Sigmoid colon (tissue), 7 donors: ENCODE measurements around the gene AKR1B15. TPM values are rescaled to one million over a fixed set of nuclear protein-coding genes. Genes with fewer than 3 reads are reported as not detected.
"Not testable (repeated sequence)": the region's sequence is repeated elsewhere in the genome, so short reads cannot be mapped to it uniquely, and the experiment has no call there.

Experiments used
- DNase-seq: peaks from one replicate; pipeline ENCODE4 v3.0.0-alpha.2; 2019
- H3K27ac ChIP-seq, 4 donors: fragments of 200-600 bp; sonication (generic); one replicate each; pipeline ENCODE4 v1.5.1; 2016 to 2019; ENCODE audit warnings: mild to moderate bottlenecking in 1 of 4
- H3K27me3 ChIP-seq, 3 donors: fragments of 200-600 bp; sonication (generic); one replicate each; pipeline ENCODE4 v1.5.1; 2019; ENCODE audit warnings: mild to moderate bottlenecking in 1 of 3
- H3K36me3 ChIP-seq, 4 donors: fragments of 200-600 bp; sonication (generic); one replicate each; pipeline ENCODE4 v1.5.1; 2016 to 2019
- H3K4me1 ChIP-seq, 4 donors: fragments of 200-600 bp; sonication (generic); one replicate each; pipeline ENCODE4 v1.5.1; 2017 to 2019
- H3K4me3 ChIP-seq, 4 donors: fragments of 200-600 bp; sonication (generic); one replicate each; pipeline ENCODE4 v1.5.1; 2017 to 2019; ENCODE audit warnings: mild to moderate bottlenecking in 2 of 4, moderate library complexity in 1 of 4
- H3K9me3 ChIP-seq, 4 donors: fragments of 200-600 bp in 3 of 4; sonication (generic) in 3 of 4; one replicate each; pipeline versions ENCODE4 v1.5.1 to v1.6.1; 2013 to 2019
- EP300 ChIP-seq, 4 donors: sonication (generic); formaldehyde crosslinking; IDR thresholded peaks; one replicate each; pipeline ENCODE4 v1.6.1; 2017; ENCODE audit warnings: antibody characterized with exemption in 4 of 4
- POLR2A ChIP-seq, 2 donors: fragments of 450-650 bp; IDR thresholded peaks; one replicate each; pipeline ENCODE4 v1.6.1; 2016; ENCODE audit warnings: antibody characterized with exemption in 2 of 2, mild to moderate bottlenecking in 2 of 2, moderate library complexity in 2 of 2
- POLR2AphosphoS5 ChIP-seq, 4 donors: sonication (generic); formaldehyde crosslinking; IDR thresholded peaks; one replicate each; pipeline ENCODE4 v1.6.1; 2017; ENCODE audit warnings: antibody characterized with exemption in 4 of 4
- WGBS, 2 donors: extraction: QIAGEN DNeasy Blood & Tissue Kit; methylation state at CpG; one replicate each; pipeline ENCODE4 v1.1.7; 2013; 5-methylcytosine and 5-hydroxymethylcytosine counted together
- intact Hi-C: fragments of 100-400 bp; cut with DNase I; formaldehyde crosslinking; loops from one replicate; pipeline ENCODE4 v1.15.1; 2023
- polyA plus RNA-seq, 3 donors: library from polyadenylated mRNA; stranded (reverse); fragments of 200-250 nt; gene quantifications; one replicate each; pipeline ENCODE4 v1.2.3, GENCODE V29; 2013
- total RNA-seq, 4 donors: library from RNA; depleted of rRNA; stranded (reverse); fragments of >200 nt; gene quantifications; one replicate each; pipeline ENCODE4 v1.1.0, GENCODE V29; 2016
- TF ChIP-seq, protein P1 (sequence below), 4 experiments: fragments of 450-650 bp in 3 of 4; fragments of 200-600 bp in 1 of 4; IDR thresholded peaks; one replicate each; pipeline ENCODE4 v1.5.1; 2016 to 2019; ENCODE audit warnings: antibody characterized with exemption in 4 of 4, mild to moderate bottlenecking in 3 of 4, moderate library complexity in 2 of 4
- donor health status: healthy with polysubstance abuse.
- donor health status: Bipolar disorder and iron deficiency.
- donor health status: healthy.

AKR1B15 gene
- total and polyA plus RNA-seq, 7 donors = 0.22 TPM; not detected in 6

- WGBS, 2 donors = 90% methylated on average over 5 of the region's 5 CpGs
- Histone ChIP-seq H3K27ac (no peak overlapping the region), H3K9me3 (no peaks in the 10 kb centered on the region), H3K4me1 (no peaks in the 10 kb centered on the region), H3K27me3 (no peaks in the 10 kb centered on the region), H3K4me3 (no peak overlapping the region), H3K36me3 (no peaks in the 10 kb centered on the region)
- intact Hi-C loops = no loop called here
- DNase-seq = no peak
- TF ChIP-seq, protein P1, sequence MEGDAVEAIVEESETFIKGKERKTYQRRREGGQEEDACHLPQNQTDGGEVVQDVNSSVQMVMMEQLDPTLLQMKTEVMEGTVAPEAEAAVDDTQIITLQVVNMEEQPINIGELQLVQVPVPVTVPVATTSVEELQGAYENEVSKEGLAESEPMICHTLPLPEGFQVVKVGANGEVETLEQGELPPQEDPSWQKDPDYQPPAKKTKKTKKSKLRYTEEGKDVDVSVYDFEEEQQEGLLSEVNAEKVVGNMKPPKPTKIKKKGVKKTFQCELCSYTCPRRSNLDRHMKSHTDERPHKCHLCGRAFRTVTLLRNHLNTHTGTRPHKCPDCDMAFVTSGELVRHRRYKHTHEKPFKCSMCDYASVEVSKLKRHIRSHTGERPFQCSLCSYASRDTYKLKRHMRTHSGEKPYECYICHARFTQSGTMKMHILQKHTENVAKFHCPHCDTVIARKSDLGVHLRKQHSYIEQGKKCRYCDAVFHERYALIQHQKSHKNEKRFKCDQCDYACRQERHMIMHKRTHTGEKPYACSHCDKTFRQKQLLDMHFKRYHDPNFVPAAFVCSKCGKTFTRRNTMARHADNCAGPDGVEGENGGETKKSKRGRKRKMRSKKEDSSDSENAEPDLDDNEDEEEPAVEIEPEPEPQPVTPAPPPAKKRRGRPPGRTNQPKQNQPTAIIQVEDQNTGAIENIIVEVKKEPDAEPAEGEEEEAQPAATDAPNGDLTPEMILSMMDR (IDR thresholded peaks at IDR 0.05) = no peak
- TF ChIP-seq POLR2A (IDR thresholded peaks at IDR 0.05) (no peak), POLR2AphosphoS5 (IDR thresholded peaks at IDR 0.05) (no peak), EP300 (IDR thresholded peaks at IDR 0.05) (no peak)
Measured at GRCh38 chr7:134558370-134558769, 9.5 kb downstream of the AKR1B15 start.

- DNase-seq, H3K4me3 ChIP-seq, H3K27ac ChIP-seq, H3K4me1 ChIP-seq, H3K27me3 ChIP-seq, H3K36me3 ChIP-seq, intact Hi-C loops, H3K9me3 ChIP-seq: not testable (repeated sequence)
- 83 to 88% methylated on average over 5 of the region's 5 CpGs for whole genome bisulfite sequencing, 2 donors
Measured at GRCh38 chr7:134561616-134562015, 12.7 kb downstream of the AKR1B15 start.

- no peaks in the 10 kb centered on the region for H3K36me3 ChIP-seq
- no peaks in the 10 kb centered on the region for H3K9me3 ChIP-seq
- no peak for TF ChIP-seq POLR2AphosphoS5 (IDR thresholded peaks at IDR 0.05)
- no peak for TF ChIP-seq POLR2A (IDR thresholded peaks at IDR 0.05)
- TF ChIP-seq, protein P1 (IDR thresholded peaks at IDR 0.05) = no peak
- TF ChIP-seq EP300 (IDR thresholded peaks at IDR 0.05) = no peak
- H3K4me1 ChIP-seq = no peaks in the 10 kb centered on the region
- WGBS, 2 donors = 67 to 89% methylated on average over 6 of the region's 6 CpGs
- no peak overlapping the region for H3K4me3 ChIP-seq
- no peaks in the 10 kb centered on the region for H3K27me3 ChIP-seq
- DNase-seq = no peak
- intact Hi-C loops = no loop called here
- H3K27ac ChIP-seq = no peak overlapping the region
Measured at GRCh38 chr7:134562136-134562535, 13.2 kb downstream of the AKR1B15 start.

GRCh38 chr7:134563398-134563749 is 14.5 kb downstream of the AKR1B15 start:
- H3K27me3 ChIP-seq, intact Hi-C loops, H3K27ac ChIP-seq: not testable (repeated sequence)

GRCh38 chr7:134565643-134566136 is 16.8 kb downstream of the AKR1B15 start:
- Histone ChIP-seq H3K36me3 (no peaks in the 10 kb centered on the region), H3K27me3 (no peaks in the 10 kb centered on the region), H3K9me3 (no peaks in the 10 kb centered on the region), H3K4me3 (no peak overlapping the region), H3K27ac (peak overlapping the region in 1 of 4 donors; percentile 27), H3K4me1 (no peaks in the 10 kb centered on the region)
- 67 to 69% methylated on average over 2 of the region's 2 CpGs for WGBS, 2 donors
- DNase-seq = no peak
- no peak for TF ChIP-seq POLR2A (IDR thresholded peaks at IDR 0.05)
- no peak for TF ChIP-seq POLR2AphosphoS5 (IDR thresholded peaks at IDR 0.05)
- TF ChIP-seq, protein P1 (IDR thresholded peaks at IDR 0.05) = no peak
- TF ChIP-seq EP300 (IDR thresholded peaks at IDR 0.05) = no peak
- intact Hi-C loops = no loop called here

More at GRCh38 chr7:134563398-134563749, 14.5 kb downstream of the AKR1B15 start:
- H3K36me3 ChIP-seq, H3K4me3 ChIP-seq, H3K9me3 ChIP-seq, DNase-seq, H3K4me1 ChIP-seq: not testable (repeated sequence)
- WGBS, 2 donors = 76 to 88% methylated on average over 2 of the region's 2 CpGs

GRCh38 chr7:134567368-134567767 is 18.5 kb downstream of the AKR1B15 start:
- H3K4me3 ChIP-seq = no peak overlapping the region
- intact Hi-C loops = no loop called here
- H3K27ac ChIP-seq = no peak overlapping the region
- no peaks in the 10 kb centered on the region for H3K36me3 ChIP-seq
- no peak for DNase-seq
- H3K4me1 ChIP-seq = no peaks in the 10 kb centered on the region
- no peaks in the 10 kb centered on the region for H3K27me3 ChIP-seq
- 66 to 81% methylated on average over 3 of the region's 3 CpGs for WGBS, 2 donors
- H3K9me3 ChIP-seq = no peaks in the 10 kb centered on the region
- TF ChIP-seq EP300 (IDR thresholded peaks at IDR 0.05) (no peak), POLR2A (IDR thresholded peaks at IDR 0.05) (no peak), POLR2AphosphoS5 (IDR thresholded peaks at IDR 0.05) (no peak)
- TF ChIP-seq, protein P1 (IDR thresholded peaks at IDR 0.05) = no peak

- H3K9me3 ChIP-seq, intact Hi-C loops, H3K36me3 ChIP-seq, H3K4me3 ChIP-seq, H3K27ac ChIP-seq, DNase-seq, H3K27me3 ChIP-seq, H3K4me1 ChIP-seq: not testable (repeated sequence)
- 91 to 94% methylated on average over 9 of the region's 9 CpGs for WGBS, 2 donors
Measured at GRCh38 chr7:134569962-134570361, 21.1 kb downstream of the AKR1B15 start.
